ENCODE results near the gene CCNJ.

CCNJ gene

DNA sequence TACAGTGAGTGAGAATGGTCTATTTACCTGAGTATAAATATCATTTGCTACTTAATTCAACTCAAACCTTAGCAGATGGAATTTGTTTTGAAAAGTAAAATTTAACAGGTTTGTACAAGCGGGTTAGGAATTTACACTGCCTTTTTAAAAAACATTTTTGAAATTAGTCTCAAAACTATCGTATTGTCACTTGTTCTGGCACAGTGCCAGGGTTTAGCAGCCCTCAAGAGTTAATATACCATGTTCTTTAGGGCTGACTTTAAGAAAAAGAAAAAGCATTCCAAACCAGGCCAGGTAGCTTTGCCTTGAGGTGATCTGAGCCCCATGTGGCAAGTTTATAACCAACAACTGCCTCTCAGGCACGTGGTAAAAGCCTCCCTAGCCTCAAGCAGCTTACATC lies 17.8 kb downstream of the CCNJ start:
- DNase-seq, result no peak

- DNase-seq, result no peak
Observed at GRCh38 chr10:96072674-96073073, 29.3 kb downstream of the CCNJ start.

DNA sequence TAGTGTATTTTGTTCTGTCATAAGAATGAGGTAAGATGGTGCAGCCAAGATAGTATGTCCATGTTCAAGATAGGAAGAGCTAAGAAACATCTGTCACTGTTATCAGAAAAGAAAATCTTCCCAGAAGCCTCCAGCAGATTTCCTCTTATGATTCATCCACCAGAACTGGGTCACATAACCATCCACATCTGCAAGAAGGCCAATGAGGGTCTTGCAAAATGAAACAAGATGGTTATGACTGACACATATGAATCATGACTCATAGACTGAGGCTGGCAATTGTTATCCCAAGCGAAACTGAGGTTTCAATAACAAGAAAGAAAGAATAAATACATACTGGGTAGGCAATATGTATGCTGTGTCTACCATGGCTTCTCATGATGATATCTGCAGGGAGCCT lies 30.3 kb downstream of the CCNJ start:
- DNase-seq, result no peak

- no peak for DNase-seq
Observed at GRCh38 chr10:96074776-96075175, 31.4 kb downstream of the CCNJ start.

- DNase-seq, result no peak
Observed at GRCh38 chr10:96075977-96076376, 32.6 kb downstream of the CCNJ start.

GRCh38 chr10:96077156-96077555 lies 33.8 kb downstream of the CCNJ start:
- no peak for DNase-seq

GRCh38 chr10:96082153-96082552 lies 38.8 kb downstream of the CCNJ start:
- DNase-seq, result no peak

- DNase-seq, result no peak
Observed at GRCh38 chr10:96082748-96083147, 39.4 kb downstream of the CCNJ start.

DNA sequence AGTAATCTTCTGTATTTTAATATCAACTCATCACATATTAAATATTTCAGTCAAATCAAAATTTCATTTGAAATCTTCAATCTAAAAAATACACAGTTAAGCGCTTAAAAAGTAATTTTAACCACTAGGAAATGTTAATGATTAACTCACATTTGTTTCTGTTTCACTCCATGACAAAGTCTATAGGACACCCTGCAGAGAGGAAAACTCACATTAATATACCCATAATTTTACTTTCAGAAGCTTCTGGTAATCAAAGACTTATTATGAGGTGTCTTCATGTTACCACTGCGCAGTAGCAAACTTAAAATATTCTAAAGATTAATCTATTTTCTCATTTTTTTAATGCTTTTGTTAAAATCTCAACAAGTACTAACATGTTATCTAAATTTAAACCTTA lies 45.7 kb downstream of the CCNJ start:
- DNase-seq, result peak in 1 of 2 experiments; percentile 8

DNA sequence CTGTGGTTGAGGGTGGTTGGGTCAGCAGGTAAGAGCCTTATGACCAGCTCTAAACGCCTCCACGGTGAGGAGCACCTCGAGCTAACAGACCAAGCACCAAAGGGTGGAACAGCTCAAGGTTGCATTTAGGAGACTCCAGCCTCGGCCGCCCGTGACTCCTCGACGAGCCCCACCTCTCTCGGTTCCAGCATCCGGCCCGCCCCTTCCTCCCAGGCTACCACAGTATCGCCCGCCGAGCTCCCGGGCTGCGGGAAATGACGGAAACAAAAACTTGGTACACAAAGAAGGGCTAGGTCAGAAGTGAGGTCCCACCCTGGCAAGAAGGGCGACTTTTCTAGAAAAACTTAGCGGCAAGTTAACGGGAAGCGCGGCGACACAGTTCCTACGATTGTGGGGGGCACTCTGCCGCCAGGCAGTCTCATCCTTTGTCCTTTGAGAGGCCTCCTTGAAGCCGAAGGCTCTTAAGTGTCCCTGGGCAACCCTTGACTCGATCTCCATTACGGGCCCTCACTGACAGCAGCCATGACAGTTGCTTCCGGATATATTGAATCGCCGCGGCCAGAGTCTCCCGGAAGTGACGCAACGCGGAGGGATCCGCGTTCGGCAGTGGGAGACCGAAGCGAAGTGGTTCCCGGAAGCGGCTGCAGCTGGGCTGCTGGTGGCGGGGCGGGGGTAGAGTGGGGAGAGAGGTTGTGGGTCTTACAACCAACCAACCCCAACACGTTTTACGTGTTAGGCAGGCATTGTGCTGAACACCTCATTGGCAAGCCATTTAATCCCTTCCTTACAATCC lies 46.5 kb downstream of the CCNJ start:
- DNase-seq, result peak; percentile 77 to 89

DNA sequence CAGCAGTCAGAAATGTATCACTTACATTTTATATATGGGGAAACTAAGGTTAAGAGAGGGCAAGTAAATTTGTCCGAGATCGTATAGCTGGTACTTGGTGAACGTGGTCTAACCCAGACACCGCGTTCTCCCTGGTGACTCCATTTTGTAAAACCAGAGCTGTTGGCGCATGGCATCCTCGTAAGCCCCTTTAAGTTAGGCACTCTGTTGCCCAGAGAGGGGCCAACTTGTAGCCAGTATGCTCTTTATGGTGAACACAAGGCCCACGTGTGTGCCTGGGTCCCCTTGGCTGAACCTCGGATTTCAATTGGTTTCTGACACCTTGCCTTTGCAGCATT lies 47.0 kb downstream of the CCNJ start:
- DNase-seq, result no peak

- DNase-seq, result no peak
Observed at GRCh38 chr10:96092999-96093767, 49.8 kb downstream of the CCNJ start.

GRCh38 chr10:96093948-96094347 lies 50.6 kb downstream of the CCNJ start:
- DNase-seq, result no peak

DNA sequence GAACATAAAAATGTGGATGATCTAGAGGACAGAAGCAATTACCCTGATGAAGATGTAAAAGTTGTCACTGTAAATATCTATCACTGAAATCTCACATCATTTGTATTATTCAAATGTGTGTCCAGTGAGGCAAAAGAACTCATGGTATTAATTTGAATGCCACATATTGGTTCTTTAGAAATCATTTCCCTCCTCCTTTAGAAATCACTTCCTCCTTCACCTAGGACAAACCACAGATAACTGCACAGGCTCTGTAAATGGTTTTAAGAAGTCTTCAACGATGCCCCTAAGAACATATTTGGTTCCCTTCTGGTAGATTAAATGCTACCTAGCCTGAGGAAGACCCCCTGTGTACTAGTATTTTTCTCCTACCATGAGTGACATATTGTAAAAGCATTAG lies 53.6 kb downstream of the CCNJ start:
- DNase-seq, result peak; percentile 33 to 44

- peak in 1 of 2 experiments; percentile 0 for DNase-seq
Observed at GRCh38 chr10:96097865-96098264, 54.5 kb downstream of the CCNJ start.

GRCh38 chr10:96107623-96108038 lies 64.2 kb downstream of the CCNJ start:
- no peak for DNase-seq
